Endothelial cell (in vitro differentiated cells): Measurements from ENCODE around the gene UVRAG. TPM values are rescaled to one million over a fixed set of nuclear protein-coding genes. Genes with fewer than 3 reads are reported as not detected.
A peak's percentile ranks its signal among the peaks of the same experiment; 100 is the strongest.

Experiments
- DNase-seq: peaks from one replicate; pipeline ENCODE4 v3.0.0; 2021; ENCODE audit warnings: low spot score
- H3K27ac Mint-ChIP-seq: one replicate; pipeline ENCODE4 v1.8.0; 2021; ENCODE audit warnings: mixed read lengths, inconsistent platforms; ENCODE audit not compliant: unreplicated experiment
- H3K27me3 Mint-ChIP-seq: one replicate; pipeline ENCODE4 v1.8.0; 2021; ENCODE audit warnings: mild to moderate bottlenecking, moderate library complexity, mixed read lengths, inconsistent platforms; ENCODE audit not compliant: unreplicated experiment
- H3K36me3 Mint-ChIP-seq: one replicate; pipeline ENCODE4 v1.8.0; 2021; ENCODE audit warnings: mild to moderate bottlenecking, low read depth, mixed read lengths, inconsistent platforms; ENCODE audit not compliant: unreplicated experiment
- H3K4me1 Mint-ChIP-seq: one replicate; pipeline ENCODE4 v1.8.0; 2021; ENCODE audit warnings: mild to moderate bottlenecking, mixed read lengths, inconsistent platforms; ENCODE audit not compliant: unreplicated experiment
- H3K4me3 Mint-ChIP-seq: one replicate; pipeline ENCODE4 v1.8.0; 2021; ENCODE audit warnings: mild to moderate bottlenecking, mixed read lengths, inconsistent platforms; ENCODE audit not compliant: unreplicated experiment
- H3K9me3 Mint-ChIP-seq: one replicate; pipeline ENCODE4 v1.8.0; 2021; ENCODE audit warnings: mixed read lengths, inconsistent platforms; ENCODE audit not compliant: unreplicated experiment
- total RNA-seq: library from RNA; stranded (reverse); fragmentation: NEBNext Ultra II Directional; extraction: Animal tissue kit (Norgen Biotek cat#: 25700); gene quantifications from one replicate; pipeline ENCODE4 v1.2.1, GENCODE V29; 2021; ENCODE audit not compliant: unreplicated experiment
- TF ChIP-seq, protein P1 (sequence below): fragments of 200-600 bp; sonication (generic); IDR thresholded peaks from one replicate; pipeline ENCODE4 v1.5.0; 2021; ENCODE audit warnings: antibody characterized with exemption; ENCODE audit not compliant: unreplicated experiment

UVRAG gene
- total RNA-seq, 1 donor from 2014 or later: 25.0 TPM

- Mint-ChIP-seq H3K4me3 (no peak overlapping the region), H3K4me1 (peaks cover 4% of the 10 kb centered on the region), H3K27me3 (peaks cover 2% of the 10 kb centered on the region), H3K27ac (no peak overlapping the region), H3K36me3 (peaks cover 13% of the 10 kb centered on the region), H3K9me3 (no peaks in the 10 kb centered on the region)
- DNase-seq: no peak
- TF ChIP-seq, protein P1, sequence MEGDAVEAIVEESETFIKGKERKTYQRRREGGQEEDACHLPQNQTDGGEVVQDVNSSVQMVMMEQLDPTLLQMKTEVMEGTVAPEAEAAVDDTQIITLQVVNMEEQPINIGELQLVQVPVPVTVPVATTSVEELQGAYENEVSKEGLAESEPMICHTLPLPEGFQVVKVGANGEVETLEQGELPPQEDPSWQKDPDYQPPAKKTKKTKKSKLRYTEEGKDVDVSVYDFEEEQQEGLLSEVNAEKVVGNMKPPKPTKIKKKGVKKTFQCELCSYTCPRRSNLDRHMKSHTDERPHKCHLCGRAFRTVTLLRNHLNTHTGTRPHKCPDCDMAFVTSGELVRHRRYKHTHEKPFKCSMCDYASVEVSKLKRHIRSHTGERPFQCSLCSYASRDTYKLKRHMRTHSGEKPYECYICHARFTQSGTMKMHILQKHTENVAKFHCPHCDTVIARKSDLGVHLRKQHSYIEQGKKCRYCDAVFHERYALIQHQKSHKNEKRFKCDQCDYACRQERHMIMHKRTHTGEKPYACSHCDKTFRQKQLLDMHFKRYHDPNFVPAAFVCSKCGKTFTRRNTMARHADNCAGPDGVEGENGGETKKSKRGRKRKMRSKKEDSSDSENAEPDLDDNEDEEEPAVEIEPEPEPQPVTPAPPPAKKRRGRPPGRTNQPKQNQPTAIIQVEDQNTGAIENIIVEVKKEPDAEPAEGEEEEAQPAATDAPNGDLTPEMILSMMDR: no peak
Measured at GRCh38 chr11:76119032-76119431, 304.0 kb downstream of the UVRAG start.

DNA sequence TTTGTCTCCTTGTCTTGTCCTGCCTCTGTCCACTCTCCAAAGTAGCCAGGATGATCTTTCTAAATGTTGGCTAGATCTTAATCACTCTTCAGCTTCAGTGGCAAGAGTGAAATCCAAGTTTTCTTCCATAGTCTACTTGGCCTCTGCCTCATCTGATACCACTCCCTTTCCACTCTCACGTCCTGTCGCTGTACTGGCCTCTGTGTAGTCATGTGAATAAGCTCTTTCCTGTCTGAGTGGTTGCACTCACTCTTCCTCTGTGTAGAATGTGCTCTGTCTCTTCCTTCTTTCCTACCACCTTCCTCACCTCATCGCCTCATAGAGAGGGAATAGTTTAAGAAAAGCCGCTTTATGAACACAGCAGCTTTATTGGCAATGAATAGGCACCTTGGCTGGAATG is 304.8 kb downstream of the UVRAG start:
- H3K36me3 Mint-ChIP-seq: peaks cover 13% of the 10 kb centered on the region

DNA sequence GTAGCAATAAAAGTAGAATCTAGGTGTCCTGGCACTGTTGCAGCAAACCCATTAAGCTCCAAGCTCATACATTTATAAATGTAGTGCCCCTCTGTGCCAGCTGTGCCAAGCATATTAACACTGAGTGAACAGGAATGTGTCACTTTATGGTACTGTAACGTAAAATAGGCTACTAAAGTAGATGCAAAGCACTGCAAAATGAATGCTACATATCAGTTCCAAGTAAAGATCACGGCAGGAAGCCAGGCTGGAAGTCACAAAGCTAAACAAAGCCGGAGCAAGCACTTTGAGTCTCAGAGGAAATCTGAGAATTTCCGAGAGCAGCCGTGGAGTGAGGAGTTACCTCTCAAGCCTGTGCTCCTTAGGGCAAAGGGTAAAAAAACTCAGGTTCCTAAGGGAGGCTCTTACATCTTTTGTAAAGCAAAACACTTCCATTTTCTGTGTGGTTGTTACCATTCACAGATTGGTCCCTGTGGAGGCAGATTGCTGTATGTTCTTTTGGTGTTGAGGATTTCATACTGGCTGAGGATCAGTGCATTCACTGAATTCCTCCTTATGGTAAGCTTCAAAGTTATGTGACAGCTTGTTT is 305.6 kb downstream of the UVRAG start:
- Mint-ChIP-seq H3K9me3 (no peaks in the 10 kb centered on the region), H3K36me3 (peaks cover 13% of the 10 kb centered on the region), H3K4me1 (peaks cover 13% of the 10 kb centered on the region), H3K27ac (no peak overlapping the region), H3K4me3 (no peak overlapping the region), H3K27me3 (peaks cover 2% of the 10 kb centered on the region)
- peak; percentile 29 for DNase-seq
- TF ChIP-seq, protein P1: no peak

More for the DNA sequence above, 304.8 kb downstream of the UVRAG start:
- no peak overlapping the region for H3K4me3 Mint-ChIP-seq
- no peaks in the 10 kb centered on the region for H3K9me3 Mint-ChIP-seq
- no peak for DNase-seq
- peaks cover 2% of the 10 kb centered on the region for H3K27me3 Mint-ChIP-seq
- no peak overlapping the region for H3K27ac Mint-ChIP-seq
- TF ChIP-seq, protein P1: no peak
- H3K4me1 Mint-ChIP-seq: peaks cover 5% of the 10 kb centered on the region

DNA sequence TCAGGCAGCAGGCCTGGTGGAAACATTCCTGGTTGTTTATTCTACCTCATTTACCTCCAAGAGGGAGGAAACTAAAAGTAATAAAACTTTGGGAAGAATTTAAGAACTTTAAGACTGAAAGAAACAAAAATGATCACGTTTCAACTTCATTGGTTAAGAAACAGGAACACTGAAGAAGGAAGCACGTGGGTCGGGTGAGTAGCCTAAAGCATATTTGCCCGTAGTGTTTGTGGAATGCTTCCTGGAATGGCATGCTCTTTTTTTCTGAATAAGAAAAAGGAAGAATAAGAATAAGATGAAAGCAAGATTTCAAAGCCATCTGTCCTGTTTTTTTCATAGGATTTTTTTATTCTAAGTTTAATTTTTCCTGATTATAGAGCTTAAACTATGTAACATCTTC is 308.2 kb downstream of the UVRAG start:
- Mint-ChIP-seq H3K4me1 (peaks cover 13% of the 10 kb centered on the region), H3K27ac (no peak overlapping the region), H3K4me3 (peak overlapping the region; percentile 38), H3K27me3 (peaks cover 2% of the 10 kb centered on the region), H3K36me3 (peaks cover 10% of the 10 kb centered on the region), H3K9me3 (no peaks in the 10 kb centered on the region)
- TF ChIP-seq, protein P1: no peak
- DNase-seq: no peak

DNA sequence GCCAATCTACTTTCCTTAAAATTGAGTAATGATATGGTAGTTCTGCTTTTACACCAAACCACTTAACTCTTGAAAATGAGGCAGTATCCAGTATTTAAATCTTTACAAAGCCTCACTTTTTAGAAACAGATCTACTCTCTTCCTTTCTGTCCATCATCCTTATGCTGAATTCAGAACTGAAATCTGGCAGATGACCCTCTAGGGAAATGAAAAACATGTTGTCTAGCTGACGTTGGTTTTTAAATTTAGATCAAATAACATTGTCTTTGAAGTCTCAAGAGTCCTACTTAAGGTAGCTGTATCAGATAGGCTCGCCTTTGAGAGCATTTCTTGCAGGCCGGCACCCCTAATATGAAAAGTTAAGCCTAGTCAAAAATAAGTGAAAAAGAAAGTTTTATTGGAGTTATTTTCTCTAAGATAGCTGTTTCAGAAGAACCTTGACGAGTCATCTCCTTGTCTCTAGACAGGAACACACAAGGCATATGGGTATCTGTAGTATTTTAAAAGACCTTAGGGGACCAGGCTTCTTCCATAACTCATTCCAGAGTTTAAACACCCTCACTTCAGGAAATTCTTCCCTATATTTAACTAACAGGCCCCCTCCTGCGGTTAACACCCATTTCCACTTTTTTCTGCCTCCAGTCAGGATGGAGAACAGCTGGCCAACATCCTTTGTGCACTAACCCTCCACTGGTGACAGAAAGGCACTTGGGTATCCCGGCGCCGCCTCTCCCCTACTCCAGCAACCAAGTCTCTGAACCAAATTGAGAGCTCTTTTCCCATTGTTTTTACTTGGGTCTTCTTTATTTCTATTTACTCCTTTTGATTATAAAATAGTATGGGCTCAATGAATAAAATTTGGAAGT is 310.1 kb downstream of the UVRAG start:
- H3K4me3 Mint-ChIP-seq: no peak overlapping the region
- TF ChIP-seq, protein P1: no peak
- peaks cover 2% of the 10 kb centered on the region for H3K27me3 Mint-ChIP-seq
- peaks cover 26% of the 10 kb centered on the region for H3K4me1 Mint-ChIP-seq
- no peaks in the 10 kb centered on the region for H3K9me3 Mint-ChIP-seq
- no peak for DNase-seq
- H3K36me3 Mint-ChIP-seq: peaks cover 10% of the 10 kb centered on the region
- peak overlapping the region; percentile 7 for H3K27ac Mint-ChIP-seq
